ENCODE results near the gene APOC1.

APOC1 gene

DNA sequence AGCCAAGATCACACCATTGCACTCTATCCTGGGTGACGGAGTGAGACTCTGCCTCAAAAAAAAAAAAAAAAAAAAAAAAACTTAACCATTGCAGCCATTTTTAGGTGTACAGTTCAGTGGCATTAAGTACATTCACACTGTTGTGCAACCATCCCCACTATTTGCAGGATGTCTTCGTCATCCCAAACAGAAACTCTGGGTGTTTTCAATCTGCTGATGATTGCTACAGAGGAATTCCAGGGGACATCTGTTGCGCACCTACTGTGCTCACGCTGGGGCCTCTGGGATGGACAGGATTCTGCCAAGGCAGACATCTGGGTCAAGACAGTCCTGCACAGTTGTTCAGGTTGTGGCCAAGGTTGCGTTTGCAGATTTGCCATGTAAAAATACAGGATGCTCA is 25.3 kb downstream of the APOC1 start:
- no peak overlapping the region for H3K4me3 ChIP-seq (ENCODE audit: insufficient read depth, low read depth, low read length)
- no peaks in the 10 kb centered on the region for H3K9me3 ChIP-seq (ENCODE audit: control insufficient read depth, low read length)
- WGBS, 2 experiments, result 74 to 77% methylated on average over 5 of the region's 5 CpGs
- no peaks in the 10 kb centered on the region for H3K27me3 ChIP-seq (ENCODE audit: control insufficient read depth, insufficient read depth, low read length, poor library complexity, severe bottlenecking)
- H3K36me3 ChIP-seq (ENCODE audit: control insufficient read depth, insufficient read depth, low read length), result no peaks in the 10 kb centered on the region
- no peaks in the 10 kb centered on the region for H3K4me1 ChIP-seq (ENCODE audit: control insufficient read depth, insufficient read depth, low read length)
- no peak overlapping the region for H3K27ac ChIP-seq (ENCODE audit: insufficient read depth, low read depth, low read length, poor library complexity, severe bottlenecking)

DNA sequence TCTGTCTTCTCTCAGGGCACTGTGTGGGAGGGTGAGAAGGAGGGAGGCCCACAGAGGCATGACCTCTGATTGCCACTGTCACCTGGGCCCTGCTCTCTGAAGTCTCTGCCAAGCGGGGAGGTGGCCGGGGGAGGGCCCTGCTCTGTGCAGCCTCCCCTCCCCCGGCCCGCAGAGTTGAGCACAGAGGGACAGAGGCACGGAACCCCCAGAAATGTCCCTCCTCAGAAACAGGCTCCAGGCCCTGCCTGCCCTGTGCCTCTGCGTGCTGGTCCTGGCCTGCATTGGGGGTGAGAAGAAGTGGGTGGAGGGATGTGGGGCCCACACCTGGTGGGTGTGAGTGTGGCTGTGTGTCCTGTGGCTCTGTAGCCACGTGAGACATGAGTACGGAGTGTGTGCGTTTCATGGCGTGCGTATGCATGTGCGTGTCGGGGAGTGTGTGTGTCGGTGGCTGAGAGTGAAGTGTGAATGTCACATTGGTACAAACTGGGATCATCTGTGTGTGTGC is 27.7 kb downstream of the APOC1 start, which contains the start of gene APOC4:
TSS of gene APOC4 (plus strand) at position 171 of the 505 bp plus-strand sequence. CDS start at position 212, 41 bp downstream.
- Histone ChIP-seq H3K4me3 (ENCODE audit: insufficient read depth, low read depth, low read length) (no peak within 1 kb of the TSS), H3K27me3 (ENCODE audit: control insufficient read depth, insufficient read depth, low read length, poor library complexity, severe bottlenecking) (no peaks in the 10 kb centered on the region), H3K36me3 (ENCODE audit: control insufficient read depth, insufficient read depth, low read length) (no peaks in the 10 kb centered on the region), H3K4me1 (ENCODE audit: control insufficient read depth, insufficient read depth, low read length) (no peaks in the 10 kb centered on the region), H3K27ac (ENCODE audit: insufficient read depth, low read depth, low read length, poor library complexity, severe bottlenecking) (no peak within 1 kb of the TSS), H3K9me3 (ENCODE audit: control insufficient read depth, low read length) (no peaks in the 10 kb centered on the region)
- 91% methylated on average over 14 of the region's 14 CpGs for WGBS, 2 experiments

DNA sequence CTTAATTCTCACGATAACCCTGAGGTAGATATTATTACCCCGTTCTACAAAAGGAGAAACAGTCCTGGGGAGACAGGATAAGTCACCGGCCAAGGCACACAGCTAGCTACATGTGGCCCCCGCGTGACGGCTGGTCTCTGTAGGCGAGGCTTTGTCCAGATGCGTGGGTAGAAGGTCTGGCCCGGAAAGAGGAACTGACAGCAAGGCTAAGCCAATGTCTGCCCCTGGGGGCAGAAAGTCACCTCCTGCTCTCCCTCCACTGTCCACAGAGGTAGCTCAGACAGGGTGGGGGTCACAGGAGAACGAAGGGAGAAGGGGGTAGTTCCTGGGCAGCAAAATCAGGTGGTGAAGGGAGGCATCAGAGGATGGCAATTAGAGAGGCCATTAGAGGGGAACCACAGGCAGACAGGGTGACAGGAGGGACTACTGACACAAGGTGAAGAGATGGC is 29.4 kb downstream of the APOC1 start:
- Histone ChIP-seq H3K27ac (ENCODE audit: insufficient read depth, low read depth, low read length, poor library complexity, severe bottlenecking) (no peak overlapping the region), H3K36me3 (ENCODE audit: control insufficient read depth, insufficient read depth, low read length) (no peaks in the 10 kb centered on the region), H3K4me3 (ENCODE audit: insufficient read depth, low read depth, low read length) (no peak overlapping the region), H3K9me3 (ENCODE audit: control insufficient read depth, low read length) (no peaks in the 10 kb centered on the region), H3K4me1 (ENCODE audit: control insufficient read depth, insufficient read depth, low read length) (no peaks in the 10 kb centered on the region), H3K27me3 (ENCODE audit: control insufficient read depth, insufficient read depth, low read length, poor library complexity, severe bottlenecking) (no peaks in the 10 kb centered on the region)
- 83% methylated on average over 10 of the region's 10 CpGs for WGBS, 2 experiments

- H3K4me3 ChIP-seq (ENCODE audit: insufficient read depth, low read depth, low read length), result no peak overlapping the region
- no peaks in the 10 kb centered on the region for H3K36me3 ChIP-seq (ENCODE audit: control insufficient read depth, insufficient read depth, low read length)
- no peak overlapping the region for H3K27ac ChIP-seq (ENCODE audit: insufficient read depth, low read depth, low read length, poor library complexity, severe bottlenecking)
- H3K4me1 ChIP-seq (ENCODE audit: control insufficient read depth, insufficient read depth, low read length), result no peaks in the 10 kb centered on the region
- no peaks in the 10 kb centered on the region for H3K27me3 ChIP-seq (ENCODE audit: control insufficient read depth, insufficient read depth, low read length, poor library complexity, severe bottlenecking)
- WGBS, 2 experiments, result 88 to 90% methylated on average over 13 of the region's 13 CpGs
- no peaks in the 10 kb centered on the region for H3K9me3 ChIP-seq (ENCODE audit: control insufficient read depth, low read length)
Measured at GRCh38 chr19:44947041-44947581, 32.7 kb downstream of the APOC1 start.

DNA sequence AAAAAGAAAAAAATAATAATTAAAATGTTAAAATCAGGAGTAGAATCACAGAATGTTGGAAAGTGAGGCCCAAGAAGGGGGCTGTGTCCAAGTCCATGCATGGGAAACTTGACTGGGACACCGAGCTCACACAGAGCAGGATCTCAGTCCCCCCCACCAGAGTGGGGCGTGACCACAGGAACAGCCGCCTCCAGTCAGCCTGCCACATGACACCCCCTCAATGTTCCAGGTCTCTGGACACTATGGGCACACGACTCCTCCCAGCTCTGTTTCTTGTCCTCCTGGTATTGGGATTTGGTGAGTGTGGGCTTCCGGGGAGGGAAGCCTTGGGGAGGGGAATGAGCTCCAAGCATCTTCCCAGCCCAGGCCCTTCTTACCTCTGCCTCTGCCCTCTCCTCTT is 33.8 kb downstream of the APOC1 start:
- H3K36me3 ChIP-seq (ENCODE audit: control insufficient read depth, insufficient read depth, low read length), result no peaks in the 10 kb centered on the region
- H3K4me1 ChIP-seq (ENCODE audit: control insufficient read depth, insufficient read depth, low read length), result no peaks in the 10 kb centered on the region
- H3K4me3 ChIP-seq (ENCODE audit: insufficient read depth, low read depth, low read length), result no peak overlapping the region
- H3K27me3 ChIP-seq (ENCODE audit: control insufficient read depth, insufficient read depth, low read length, poor library complexity, severe bottlenecking), result no peaks in the 10 kb centered on the region
- no peaks in the 10 kb centered on the region for H3K9me3 ChIP-seq (ENCODE audit: control insufficient read depth, low read length)
- 91 to 95% methylated on average over 5 of the region's 5 CpGs for WGBS, 2 experiments
- H3K27ac ChIP-seq (ENCODE audit: insufficient read depth, low read depth, low read length, poor library complexity, severe bottlenecking), result no peak overlapping the region

DNA sequence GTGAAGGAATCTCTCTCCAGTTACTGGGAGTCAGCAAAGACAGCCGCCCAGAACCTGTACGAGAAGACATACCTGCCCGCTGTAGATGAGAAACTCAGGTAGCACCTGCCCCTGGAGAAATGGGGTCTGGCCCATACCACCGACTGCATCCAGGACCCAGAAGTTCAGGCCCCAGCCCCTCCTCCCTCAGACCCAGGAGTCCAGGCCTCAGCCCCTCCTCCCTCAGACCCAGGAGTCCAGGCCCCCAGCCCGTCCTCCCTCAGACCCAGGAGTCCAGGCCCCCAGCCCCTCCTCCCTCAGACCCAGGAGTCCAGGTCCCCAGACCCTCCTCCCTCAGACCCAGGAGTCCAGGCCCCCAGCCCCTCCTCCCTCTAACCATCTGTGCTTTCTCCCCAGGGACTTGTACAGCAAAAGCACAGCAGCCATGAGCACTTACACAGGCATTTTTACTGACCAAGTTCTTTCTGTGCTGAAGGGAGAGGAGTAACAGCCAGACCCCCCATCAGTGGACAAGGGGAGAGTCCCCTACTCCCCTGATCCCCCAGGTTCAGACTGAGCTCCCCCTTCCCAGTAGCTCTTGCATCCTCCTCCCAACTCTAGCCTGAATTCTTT is 34.5 kb downstream of the APOC1 start:
- H3K27ac ChIP-seq (ENCODE audit: insufficient read depth, low read depth, low read length, poor library complexity, severe bottlenecking), result no peak overlapping the region
- no peak overlapping the region for H3K4me3 ChIP-seq (ENCODE audit: insufficient read depth, low read depth, low read length)
- 93% methylated on average over 4 of the region's 5 CpGs for WGBS, 2 experiments
- H3K27me3 ChIP-seq (ENCODE audit: control insufficient read depth, insufficient read depth, low read length, poor library complexity, severe bottlenecking), result no peaks in the 10 kb centered on the region
- H3K4me1 ChIP-seq (ENCODE audit: control insufficient read depth, insufficient read depth, low read length), result no peaks in the 10 kb centered on the region
- no peaks in the 10 kb centered on the region for H3K9me3 ChIP-seq (ENCODE audit: control insufficient read depth, low read length)
- H3K36me3 ChIP-seq (ENCODE audit: control insufficient read depth, insufficient read depth, low read length), result no peaks in the 10 kb centered on the region

GRCh38 chr19:44949550-44949949 is 35.1 kb downstream of the APOC1 start:
- no peaks in the 10 kb centered on the region for H3K27me3 ChIP-seq (ENCODE audit: control insufficient read depth, insufficient read depth, low read length, poor library complexity, severe bottlenecking)
- H3K4me3 ChIP-seq (ENCODE audit: insufficient read depth, low read depth, low read length), result no peak overlapping the region
- no peaks in the 10 kb centered on the region for H3K36me3 ChIP-seq (ENCODE audit: control insufficient read depth, insufficient read depth, low read length)
- H3K4me1 ChIP-seq (ENCODE audit: control insufficient read depth, insufficient read depth, low read length), result no peaks in the 10 kb centered on the region
- no peak overlapping the region for H3K27ac ChIP-seq (ENCODE audit: insufficient read depth, low read depth, low read length, poor library complexity, severe bottlenecking)
- WGBS, 2 experiments, result 77 to 82% methylated on average over 9 of the region's 9 CpGs
- H3K9me3 ChIP-seq (ENCODE audit: control insufficient read depth, low read length), result no peaks in the 10 kb centered on the region

DNA sequence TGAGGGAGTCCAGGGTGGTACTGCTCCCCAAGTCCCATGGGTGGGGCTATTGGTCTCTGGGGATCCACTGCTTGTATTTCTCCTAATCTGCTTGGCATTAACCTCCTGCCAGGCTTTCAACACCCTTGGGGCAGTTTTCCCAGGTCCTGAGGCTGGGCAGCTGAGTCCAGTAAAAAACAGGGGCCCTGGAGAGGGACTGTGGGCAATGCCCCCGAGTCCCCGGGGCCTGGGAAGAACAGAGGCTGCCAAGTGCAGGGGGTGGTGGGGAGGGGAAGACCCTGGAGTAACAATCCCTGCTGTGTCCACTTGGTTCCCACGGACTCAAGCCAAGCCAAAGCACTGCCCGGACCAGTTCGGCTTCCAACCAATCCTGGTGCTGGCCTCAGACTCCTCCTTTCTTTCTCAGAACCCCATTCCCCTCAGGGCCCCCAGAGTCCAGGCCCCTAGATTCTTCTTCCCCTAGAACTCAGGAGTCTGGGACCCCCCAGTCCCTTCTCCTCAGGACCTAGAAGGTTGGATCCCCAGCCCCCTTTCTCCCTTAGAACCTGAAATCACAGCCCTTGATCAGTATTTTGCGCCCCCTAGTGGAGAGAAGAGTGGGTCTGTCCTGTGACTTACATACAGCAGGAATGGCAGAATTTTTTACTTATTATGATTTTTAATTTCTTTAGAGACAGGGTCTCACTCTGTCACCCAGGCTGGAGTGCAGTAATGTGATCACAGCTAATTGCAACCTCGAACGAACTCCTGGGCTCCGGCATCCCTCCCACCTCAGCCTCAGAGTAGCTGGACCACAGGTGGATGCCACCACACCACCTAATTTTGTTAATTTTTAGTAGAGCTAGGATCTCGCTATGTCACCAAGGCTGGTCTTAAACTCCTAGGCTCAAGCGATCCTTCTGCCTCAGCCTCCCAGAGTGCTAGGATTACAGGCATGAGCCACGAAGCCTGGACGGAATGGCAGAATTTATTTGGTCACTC is 37.1 kb downstream of the APOC1 start:
- H3K4me3 ChIP-seq (ENCODE audit: insufficient read depth, low read depth, low read length), result no peak overlapping the region

DNA sequence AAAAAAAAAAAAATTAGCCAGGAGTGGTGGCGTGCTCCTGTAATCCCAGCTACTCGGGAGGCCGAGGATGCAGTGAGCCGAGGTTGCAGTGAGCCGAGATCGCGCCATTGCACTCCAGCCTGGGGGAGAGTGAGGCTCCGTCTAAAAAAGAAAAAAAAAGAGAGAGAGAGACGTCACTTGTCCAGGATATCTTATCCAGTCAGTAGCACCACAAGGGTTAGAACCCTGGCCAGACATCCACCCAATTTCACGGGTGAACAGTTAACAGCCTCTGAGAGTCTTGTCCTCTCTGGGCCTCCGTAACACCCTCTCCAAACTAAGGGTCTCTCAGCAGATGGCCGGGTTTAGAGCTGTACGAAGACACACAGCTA is 39.9 kb downstream of the APOC1 start:
- 59 to 61% methylated on average over 13 of the region's 13 CpGs for WGBS, 2 experiments

More for the DNA sequence above, 37.1 kb downstream of the APOC1 start:
- Histone ChIP-seq H3K36me3 (ENCODE audit: control insufficient read depth, insufficient read depth, low read length) (no peaks in the 10 kb centered on the region), H3K27ac (ENCODE audit: insufficient read depth, low read depth, low read length, poor library complexity, severe bottlenecking) (no peak overlapping the region), H3K4me1 (ENCODE audit: control insufficient read depth, insufficient read depth, low read length) (peaks cover 8% of the 10 kb centered on the region), H3K27me3 (ENCODE audit: control insufficient read depth, insufficient read depth, low read length, poor library complexity, severe bottlenecking) (no peaks in the 10 kb centered on the region), H3K9me3 (ENCODE audit: control insufficient read depth, low read length) (no peaks in the 10 kb centered on the region)
- 62 to 71% methylated on average over 12 to 13 of the region's 13 CpGs for WGBS, 2 experiments

More for the DNA sequence above, 39.9 kb downstream of the APOC1 start:
- Histone ChIP-seq H3K4me1 (ENCODE audit: control insufficient read depth, insufficient read depth, low read length) (peaks cover 8% of the 10 kb centered on the region), H3K36me3 (ENCODE audit: control insufficient read depth, insufficient read depth, low read length) (no peaks in the 10 kb centered on the region), H3K4me3 (ENCODE audit: insufficient read depth, low read depth, low read length) (peak overlapping the region; percentile 93), H3K9me3 (ENCODE audit: control insufficient read depth, low read length) (no peaks in the 10 kb centered on the region), H3K27ac (ENCODE audit: insufficient read depth, low read depth, low read length, poor library complexity, severe bottlenecking) (peak overlapping the region; percentile 58), H3K27me3 (ENCODE audit: control insufficient read depth, insufficient read depth, low read length, poor library complexity, severe bottlenecking) (no peaks in the 10 kb centered on the region)
